ENCODE results near the gene ACVR1C. TPM values are rescaled to one million over a fixed set of nuclear protein-coding genes. Genes with fewer than 3 reads are reported as not detected.

Gene ACVR1C
- total and polyA plus RNA-seq, 2 experiments from 2014 or later = 1.3 to 3.0 TPM

- H3K27me3 ChIP-seq = peaks cover 22% of the 10 kb centered on the region
- WGBS (ENCODE audit: low lambda C conversion rate, missing lambda C conversion rate) = 30% methylated on average over 40 of the region's 45 CpGs
- no peaks in the 10 kb centered on the region for H3K79me2 ChIP-seq
- no peaks in the 10 kb centered on the region for H3K9me3 ChIP-seq (ENCODE audit: low read depth)
- H3K4me1 ChIP-seq (ENCODE audit: insufficient read depth) = no peaks in the 10 kb centered on the region
- H4K20me1 ChIP-seq (ENCODE audit: insufficient read depth, poor library complexity, severe bottlenecking) = no peaks in the 10 kb centered on the region
- H2AFZ ChIP-seq = peak overlapping the region; percentile 50
- DNase-seq (ENCODE audit: low spot score) = peak; percentile 49
- no peaks in the 10 kb centered on the region for H3K36me3 ChIP-seq (replicated peaks; ENCODE audit: insufficient read depth, low read depth)
- H3K4me3 ChIP-seq = no peak overlapping the region
- H3K9me2 ChIP-seq (replicated peaks; ENCODE audit: insufficient read depth) = no peaks in the 10 kb centered on the region
- no peak overlapping the region for H3K27ac ChIP-seq
- H3K4me2 ChIP-seq = peak overlapping the region; percentile 75
- no peak for TF ChIP-seq EZH2phosphoT487 (IDR thresholded peaks at IDR 0.05; ENCODE audit: low read depth, severe bottlenecking, unreplicated experiment)
- peak; percentile 45 for TF ChIP-seq EZH2 (IDR thresholded peaks at IDR 0.05; ENCODE audit: borderline replicate concordance)
- peak; percentile 56 for TF ChIP-seq CTCF (IDR thresholded peaks at IDR 0.05; ENCODE audit: poor library complexity)
These were observed 31.5 kb downstream of the ACVR1C start for GRCh38 chr2:157596992-157597681.

- no peaks in the 10 kb centered on the region for H4K20me1 ChIP-seq (ENCODE audit: insufficient read depth, poor library complexity, severe bottlenecking)
- peaks cover 22% of the 10 kb centered on the region for H3K27me3 ChIP-seq
- no peaks in the 10 kb centered on the region for H3K4me1 ChIP-seq (ENCODE audit: insufficient read depth)
- WGBS (ENCODE audit: low lambda C conversion rate, missing lambda C conversion rate) = 74% methylated on average over 1 of the region's 1 CpG
- no peak overlapping the region for H2AFZ ChIP-seq
- no peaks in the 10 kb centered on the region for H3K9me3 ChIP-seq (ENCODE audit: low read depth)
- H3K27ac ChIP-seq = no peak overlapping the region
- no peak overlapping the region for H3K4me2 ChIP-seq
- H3K36me3 ChIP-seq (replicated peaks; ENCODE audit: insufficient read depth, low read depth) = no peaks in the 10 kb centered on the region
- H3K9me2 ChIP-seq (replicated peaks; ENCODE audit: insufficient read depth) = no peaks in the 10 kb centered on the region
- DNase-seq (ENCODE audit: low spot score) = no peak
- TF ChIP-seq EZH2 (IDR thresholded peaks at IDR 0.05; ENCODE audit: borderline replicate concordance) = no peak
- TF ChIP-seq CTCF (IDR thresholded peaks at IDR 0.05; ENCODE audit: poor library complexity) = no peak
- no peak for TF ChIP-seq EZH2phosphoT487 (IDR thresholded peaks at IDR 0.05; ENCODE audit: low read depth, severe bottlenecking, unreplicated experiment)
- no peak overlapping the region for H3K4me3 ChIP-seq
- H3K79me2 ChIP-seq = no peaks in the 10 kb centered on the region
These were observed 35.3 kb downstream of the ACVR1C start for GRCh38 chr2:157593411-157593810.

GRCh38 chr2:157592948-157593347 is 35.7 kb downstream of the ACVR1C start:
- no peak for DNase-seq (ENCODE audit: low spot score)
- no peaks in the 10 kb centered on the region for H3K79me2 ChIP-seq
- 77% methylated on average over 2 of the region's 2 CpGs for WGBS (ENCODE audit: low lambda C conversion rate, missing lambda C conversion rate)
- no peaks in the 10 kb centered on the region for H3K9me3 ChIP-seq (ENCODE audit: low read depth)
- peaks cover 22% of the 10 kb centered on the region for H3K27me3 ChIP-seq
- no peaks in the 10 kb centered on the region for H3K4me1 ChIP-seq (ENCODE audit: insufficient read depth)
- TF ChIP-seq CTCF (IDR thresholded peaks at IDR 0.05; ENCODE audit: poor library complexity) (peak; percentile 22), EZH2 (IDR thresholded peaks at IDR 0.05; ENCODE audit: borderline replicate concordance) (no peak), EZH2phosphoT487 (IDR thresholded peaks at IDR 0.05; ENCODE audit: low read depth, severe bottlenecking, unreplicated experiment) (no peak)
- no peaks in the 10 kb centered on the region for H3K9me2 ChIP-seq (replicated peaks; ENCODE audit: insufficient read depth)
- H4K20me1 ChIP-seq (ENCODE audit: insufficient read depth, poor library complexity, severe bottlenecking) = no peaks in the 10 kb centered on the region
- no peak overlapping the region for H3K27ac ChIP-seq
- no peak overlapping the region for H3K4me3 ChIP-seq
- H3K4me2 ChIP-seq = no peak overlapping the region
- H2AFZ ChIP-seq = no peak overlapping the region
- H3K36me3 ChIP-seq (replicated peaks; ENCODE audit: insufficient read depth, low read depth) = no peaks in the 10 kb centered on the region

Data from hepatocyte (in vitro differentiated cells).